COR-L47 (cell line): ENCODE measurements around the gene TAS1R1.
"Not testable (repeated sequence)": the region's sequence is repeated elsewhere in the genome, so short reads cannot be mapped to it uniquely, and the experiment has no call there.

Source experiments
- DNase-seq: peaks from one replicate; lab custom pipeline; 2025; lab: John Stamatoyannopoulos, UW

TAS1R1 gene

GRCh38 chr1:6521536-6521935 is 33.6 kb upstream of the TAS1R1 start:
- no peak for DNase-seq

- peak; percentile 6 for DNase-seq
These were observed 31.5 kb upstream of the TAS1R1 start for GRCh38 chr1:6523566-6523965.

GRCh38 chr1:6526316-6526715 is 28.8 kb upstream of the TAS1R1 start:
- no peak for DNase-seq

GRCh38 chr1:6528492-6528891 is 26.6 kb upstream of the TAS1R1 start:
- DNase-seq: no peak

GRCh38 chr1:6530504-6531160 is 24.5 kb upstream of the TAS1R1 start:
- DNase-seq: no peak

- DNase-seq: no peak
These were observed 23.1 kb upstream of the TAS1R1 start for GRCh38 chr1:6531996-6532395.

- DNase-seq: no peak
These were observed 20.8 kb upstream of the TAS1R1 start for GRCh38 chr1:6534248-6534822.

- DNase-seq: no peak
These were observed 19.9 kb upstream of the TAS1R1 start for GRCh38 chr1:6535214-6535613.

- no peak for DNase-seq
These were observed 18.8 kb upstream of the TAS1R1 start for GRCh38 chr1:6536291-6536690.

- DNase-seq: no peak
These were observed 16.2 kb upstream of the TAS1R1 start for GRCh38 chr1:6538956-6539355.

GRCh38 chr1:6544831-6545230 is 10.3 kb upstream of the TAS1R1 start:
- DNase-seq: no peak

GRCh38 chr1:6545276-6546112 is 9.6 kb upstream of the TAS1R1 start:
- no peak for DNase-seq

GRCh38 chr1:6546326-6546725 is 8.8 kb upstream of the TAS1R1 start:
- no peak for DNase-seq

GRCh38 chr1:6547301-6547700 is 7.8 kb upstream of the TAS1R1 start:
- no peak for DNase-seq

GRCh38 chr1:6554031-6554906 is 838 bp upstream of the TAS1R1 start, which contains the start of gene NOL9:
TSS of gene NOL9 (minus strand) at chr1:6554513. CDS start at chr1:6554502, 11 bp downstream.
- peak; percentile 89 for DNase-seq

- no peak for DNase-seq
These were observed 2.5 kb downstream of the TAS1R1 start for GRCh38 chr1:6557597-6557996.

- not testable (repeated sequence) for DNase-seq
These were observed 4.1 kb downstream of the TAS1R1 start for GRCh38 chr1:6559161-6559560.

- DNase-seq: no peak
These were observed 5.2 kb downstream of the TAS1R1 start for GRCh38 chr1:6560267-6560666.

GRCh38 chr1:6569033-6569432 is 13.9 kb downstream of the TAS1R1 start:
- no peak for DNase-seq

- DNase-seq: no peak
These were observed 15.0 kb downstream of the TAS1R1 start for GRCh38 chr1:6570100-6570499.

- no peak for DNase-seq
These were observed 15.9 kb downstream of the TAS1R1 start for GRCh38 chr1:6570987-6571386.
